Epithelial cell of esophagus (primary cell): ENCODE data around the gene MMP14.

Source experiments
- DNase-seq: peaks from one replicate; pipeline ENCODE4 v3.0.0; 2010; ENCODE audit warnings: low read depth
- H3K4me3 ChIP-seq: 2 replicates; pipeline ENCODE4 v1.5.1; 2011; ENCODE audit warnings: mild to moderate bottlenecking, low read length, control low read depth
- TF ChIP-seq, protein P1 (sequence below): IDR thresholded peaks from 2 replicates; pipeline ENCODE4 v1.5.1; 2011; ENCODE audit warnings: low read depth, mild to moderate bottlenecking, low read length, control low read depth, inconsistent platforms; ENCODE audit not compliant: insufficient read depth; ENCODE audit errors: missing control alignments

MMP14 gene

DNA sequence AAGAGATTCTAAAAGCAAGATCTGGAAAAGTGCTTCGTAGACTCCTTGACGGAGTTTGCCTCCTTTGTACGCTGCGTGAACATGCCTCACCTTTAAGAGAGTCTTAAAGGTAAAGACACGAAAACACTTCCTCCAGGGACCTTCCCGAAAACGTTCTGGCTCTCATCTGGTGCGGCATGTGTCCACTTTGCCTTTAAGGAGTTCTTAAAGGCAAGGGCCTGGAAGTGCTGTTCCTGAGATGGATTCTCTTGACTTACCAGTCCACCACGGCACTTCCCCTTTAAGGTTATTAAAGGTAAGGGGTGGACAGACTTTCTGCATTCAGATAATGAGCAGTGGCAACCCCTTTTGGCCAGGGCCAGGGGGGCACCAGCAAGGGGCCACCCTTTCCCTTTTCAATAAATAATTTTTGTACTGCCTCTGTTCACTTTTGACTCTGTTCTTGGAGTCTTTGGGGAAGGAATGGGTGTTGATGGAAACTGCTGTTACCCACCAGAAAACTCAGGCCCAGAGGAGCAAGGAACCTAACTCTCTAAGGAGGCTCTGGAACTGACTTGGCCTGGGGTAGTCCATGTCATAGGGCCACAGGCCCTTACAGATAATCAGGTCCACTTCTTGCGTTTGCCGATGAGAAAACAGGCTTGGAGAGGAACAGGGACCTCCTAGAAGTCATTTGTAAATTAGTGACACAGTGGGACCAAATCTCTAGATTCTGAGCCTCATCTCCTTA, 51.0 kb downstream of the MMP14 start:
- TF ChIP-seq, protein P1, sequence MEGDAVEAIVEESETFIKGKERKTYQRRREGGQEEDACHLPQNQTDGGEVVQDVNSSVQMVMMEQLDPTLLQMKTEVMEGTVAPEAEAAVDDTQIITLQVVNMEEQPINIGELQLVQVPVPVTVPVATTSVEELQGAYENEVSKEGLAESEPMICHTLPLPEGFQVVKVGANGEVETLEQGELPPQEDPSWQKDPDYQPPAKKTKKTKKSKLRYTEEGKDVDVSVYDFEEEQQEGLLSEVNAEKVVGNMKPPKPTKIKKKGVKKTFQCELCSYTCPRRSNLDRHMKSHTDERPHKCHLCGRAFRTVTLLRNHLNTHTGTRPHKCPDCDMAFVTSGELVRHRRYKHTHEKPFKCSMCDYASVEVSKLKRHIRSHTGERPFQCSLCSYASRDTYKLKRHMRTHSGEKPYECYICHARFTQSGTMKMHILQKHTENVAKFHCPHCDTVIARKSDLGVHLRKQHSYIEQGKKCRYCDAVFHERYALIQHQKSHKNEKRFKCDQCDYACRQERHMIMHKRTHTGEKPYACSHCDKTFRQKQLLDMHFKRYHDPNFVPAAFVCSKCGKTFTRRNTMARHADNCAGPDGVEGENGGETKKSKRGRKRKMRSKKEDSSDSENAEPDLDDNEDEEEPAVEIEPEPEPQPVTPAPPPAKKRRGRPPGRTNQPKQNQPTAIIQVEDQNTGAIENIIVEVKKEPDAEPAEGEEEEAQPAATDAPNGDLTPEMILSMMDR: no peak
- H3K4me3 ChIP-seq: peak overlapping the region; percentile 62
- DNase-seq: peak; percentile 96

DNA sequence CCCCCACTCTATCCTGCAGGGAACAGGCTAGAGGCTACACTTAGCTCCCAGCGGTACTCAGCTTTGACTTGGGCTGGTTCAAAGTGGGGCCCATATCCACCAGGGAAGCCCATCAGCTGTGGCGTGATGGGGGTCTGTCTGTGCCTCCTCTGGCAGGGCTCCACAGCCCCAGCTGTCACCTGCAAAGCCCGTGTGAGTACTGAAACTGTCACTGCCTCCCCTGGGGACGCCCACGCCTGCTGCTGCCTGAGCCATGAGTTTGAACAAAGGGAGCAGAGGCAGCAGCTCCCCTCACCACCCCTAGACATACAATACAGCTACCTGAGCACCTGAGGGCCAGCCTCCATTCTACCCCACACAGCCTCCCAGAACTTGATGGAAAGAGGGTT, 51.6 kb downstream of the MMP14 start:
- DNase-seq: no peak
- TF ChIP-seq, protein P1: no peak
- peak overlapping the region; percentile 62 for H3K4me3 ChIP-seq

DNA sequence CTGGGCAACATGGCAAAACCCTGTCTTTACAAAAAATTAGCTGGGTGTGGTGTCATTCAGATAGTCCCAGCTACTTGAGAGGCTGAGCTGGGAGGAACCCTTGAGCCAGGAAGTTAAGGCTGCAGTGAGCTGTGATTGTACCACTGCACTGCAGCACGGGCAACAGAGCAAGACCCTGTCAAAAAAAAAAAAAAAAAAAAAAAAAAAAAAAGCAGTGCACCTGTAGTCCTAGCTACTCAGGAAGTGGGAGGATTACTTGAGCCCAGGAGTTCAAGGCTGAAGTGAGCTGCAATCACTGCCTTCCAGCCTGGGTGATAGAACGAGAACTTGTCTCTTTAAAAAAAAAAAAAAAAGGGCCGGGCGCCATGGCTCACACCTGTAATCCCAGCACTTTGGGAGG, 52.3 kb downstream of the MMP14 start:
- no peak for DNase-seq
- no peak overlapping the region for H3K4me3 ChIP-seq
- TF ChIP-seq, protein P1: no peak

DNA sequence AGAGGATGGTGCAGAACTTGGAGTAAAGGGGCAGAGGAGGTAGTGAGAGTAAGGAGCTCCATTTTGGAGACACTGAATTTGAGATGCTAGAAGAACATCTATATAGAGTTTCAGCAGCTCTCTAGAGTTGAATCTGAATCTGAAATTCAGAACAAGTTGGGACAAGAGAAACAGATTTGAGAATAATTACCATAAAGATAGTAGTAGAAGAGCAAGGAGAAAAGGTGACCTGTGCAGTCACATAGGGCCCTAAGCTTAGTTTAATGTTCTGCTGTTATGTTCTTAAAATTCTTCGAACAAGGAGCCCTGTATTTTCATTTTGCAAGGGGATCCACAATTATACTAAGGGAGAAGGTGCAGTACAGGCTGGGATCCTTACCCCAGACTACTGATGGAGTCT, 54.0 kb downstream of the MMP14 start:
- TF ChIP-seq, protein P1: no peak
- DNase-seq: peak; percentile 52
- no peak overlapping the region for H3K4me3 ChIP-seq

DNA sequence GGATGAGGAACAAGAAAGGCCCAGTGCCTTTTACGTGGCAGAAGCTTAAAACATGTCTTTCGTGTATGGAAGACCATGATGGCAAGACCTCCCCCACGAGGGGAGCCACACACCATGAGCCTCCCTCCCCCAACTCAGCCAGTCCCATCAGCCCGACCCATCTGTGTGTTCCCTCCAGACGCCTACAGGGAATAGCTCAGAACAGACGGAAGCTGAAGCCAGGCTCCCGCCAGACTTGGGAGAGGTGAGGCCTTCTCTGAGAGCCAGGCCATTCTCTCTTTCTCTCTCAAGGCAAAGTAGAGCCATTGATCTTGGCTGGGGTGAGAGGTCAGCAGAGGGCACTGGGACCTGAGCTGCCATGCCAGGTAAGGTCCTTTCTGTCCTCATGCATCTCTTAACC, 56.1 kb downstream of the MMP14 start:
- TF ChIP-seq, protein P1: no peak
- no peak for DNase-seq
- H3K4me3 ChIP-seq: no peak overlapping the region

DNA sequence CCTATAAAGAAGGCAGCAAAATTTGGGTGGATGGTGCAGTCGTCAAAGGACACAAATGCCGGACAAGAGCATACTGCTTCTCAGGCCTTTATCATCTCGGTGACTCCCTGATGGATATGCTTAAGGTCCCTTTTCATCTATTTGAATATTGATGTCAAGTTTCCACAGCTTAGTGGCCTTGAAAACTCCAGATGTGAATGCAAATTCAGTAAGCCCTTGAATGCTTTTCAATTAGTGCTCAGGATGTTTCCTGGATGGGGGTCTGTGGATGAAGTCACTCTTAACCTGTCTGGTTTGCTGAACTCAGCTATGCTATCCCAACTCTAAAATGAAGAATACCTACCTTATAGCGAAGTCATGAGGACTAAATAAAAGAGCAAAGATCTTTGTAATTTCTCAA, 57.3 kb downstream of the MMP14 start:
- TF ChIP-seq, protein P1: no peak
- H3K4me3 ChIP-seq: no peak overlapping the region
- DNase-seq: no peak

DNA sequence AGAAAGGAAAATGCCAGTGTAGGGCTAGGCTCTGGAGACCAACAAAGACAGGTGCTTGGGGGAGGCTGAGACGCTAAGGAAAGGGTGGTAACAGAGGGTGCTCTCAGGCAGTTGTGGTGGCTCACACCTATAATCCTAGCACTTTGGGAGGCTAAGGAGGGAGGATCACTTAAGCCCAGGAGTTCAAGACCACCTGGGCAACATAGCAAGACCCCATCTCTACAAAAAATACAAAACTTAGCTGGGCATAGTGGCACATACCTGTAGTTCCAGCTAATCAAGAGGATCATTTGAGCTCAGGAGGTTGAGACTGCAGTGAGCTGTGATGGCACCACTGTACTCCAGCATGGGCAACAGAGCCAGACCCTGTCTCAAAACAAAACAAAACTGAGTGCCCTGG, 59.0 kb downstream of the MMP14 start:
- TF ChIP-seq, protein P1: no peak
- no peak overlapping the region for H3K4me3 ChIP-seq
- no peak for DNase-seq
